Measurements from ENCODE around the gene CACNB4. TPM values are rescaled to one million over a fixed set of nuclear protein-coding genes. Genes with fewer than 3 reads are reported as not detected.

CACNB4 gene
- polyA plus RNA-seq, 1 donor from 2014 or later = 29.0 TPM

GRCh38 chr2:151824886-151825285 lies 274.0 kb downstream of the CACNB4 start:
- Histone ChIP-seq H3K36me3 (ENCODE audit: insufficient read depth, low read length) (no peaks in the 10 kb centered on the region), H3F3A (ENCODE audit: insufficient read depth, low read length, poor library complexity, severe bottlenecking) (no peaks in the 10 kb centered on the region), H3K9me2 (ENCODE audit: insufficient read depth, low read length) (no peaks in the 10 kb centered on the region), H2AFZ (ENCODE audit: low read depth, low read length) (no peak overlapping the region), H3K4me2 (ENCODE audit: low read length) (no peak overlapping the region), H3K27ac (ENCODE audit: low read length) (no peak overlapping the region), H4K20me1 (ENCODE audit: insufficient read depth) (no peaks in the 10 kb centered on the region), H3K9ac (ENCODE audit: low read length) (no peak overlapping the region), H3K4me3 (ENCODE audit: low read length) (no peak overlapping the region), H3K27me3 (ENCODE audit: insufficient read depth, low read depth, low read length) (no peaks in the 10 kb centered on the region), H3K9me3 (ENCODE audit: low read length) (no peaks in the 10 kb centered on the region), H3K79me2 (replicated peaks; ENCODE audit: insufficient read depth, low read length) (peaks cover 69% of the 10 kb centered on the region)
- no peak for TF ChIP-seq MXI1 (conservative IDR thresholded peaks at IDR 0.05; ENCODE audit: poor library complexity, severe bottlenecking)
- no peak for TF ChIP-seq CTCF (IDR thresholded peaks at IDR 0.05; ENCODE audit: poor library complexity, severe bottlenecking)
- no peak for TF ChIP-seq REST (IDR thresholded peaks at IDR 0.05; ENCODE audit: borderline replicate concordance)
- no peak for TF ChIP-seq RAD21 (conservative IDR thresholded peaks at IDR 0.05)
- no peak for TF ChIP-seq EP300 (conservative IDR thresholded peaks at IDR 0.05; ENCODE audit: poor library complexity, severe bottlenecking)
- TF ChIP-seq TAF1 (IDR thresholded peaks at IDR 0.05; ENCODE audit: low read depth) = no peak
- TF ChIP-seq POLR2AphosphoS5 (IDR thresholded peaks at IDR 0.05) = no peak
- no peak for TF ChIP-seq SMC3 (conservative IDR thresholded peaks at IDR 0.05; ENCODE audit: poor library complexity)
- no peak for TF ChIP-seq EZH2 (IDR thresholded peaks at IDR 0.05; ENCODE audit: borderline replicate concordance, insufficient read depth, low read length, poor library complexity, severe bottlenecking)

DNA sequence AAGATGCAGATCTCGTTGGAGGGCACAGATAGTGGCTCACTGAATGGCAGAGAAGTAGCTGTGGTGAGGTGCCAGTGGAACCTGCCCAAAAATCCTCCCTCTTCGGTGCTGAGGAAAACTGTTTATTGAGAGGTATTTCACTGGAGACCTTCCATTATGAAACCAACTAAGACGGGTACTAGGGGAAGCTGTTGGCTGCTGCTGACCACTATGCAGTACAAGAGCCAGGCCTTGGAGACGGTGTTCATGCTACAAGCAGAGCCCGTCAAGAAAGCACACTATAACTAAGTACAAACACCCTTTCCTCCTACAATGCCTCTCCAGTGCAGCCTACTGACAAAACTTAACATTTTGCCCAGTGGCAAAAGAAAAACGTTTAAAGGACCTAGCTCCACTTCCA lies 275.2 kb downstream of the CACNB4 start:
- H3K27ac ChIP-seq (ENCODE audit: low read length) = no peak overlapping the region
- H3K27me3 ChIP-seq (ENCODE audit: insufficient read depth, low read depth, low read length) = no peaks in the 10 kb centered on the region
- no peak overlapping the region for H3K9ac ChIP-seq (ENCODE audit: low read length)
- H3K36me3 ChIP-seq (ENCODE audit: insufficient read depth, low read length) = no peaks in the 10 kb centered on the region
- H3K4me3 ChIP-seq (ENCODE audit: low read length) = no peak overlapping the region
- no peak overlapping the region for H2AFZ ChIP-seq (ENCODE audit: low read depth, low read length)
- TF ChIP-seq EZH2 (IDR thresholded peaks at IDR 0.05; ENCODE audit: borderline replicate concordance, insufficient read depth, low read length, poor library complexity, severe bottlenecking) = no peak
- TF ChIP-seq TAF1 (IDR thresholded peaks at IDR 0.05; ENCODE audit: low read depth) = no peak
- no peak for TF ChIP-seq CTCF (IDR thresholded peaks at IDR 0.05; ENCODE audit: poor library complexity, severe bottlenecking)
- TF ChIP-seq REST (IDR thresholded peaks at IDR 0.05; ENCODE audit: borderline replicate concordance) = no peak
- no peak for TF ChIP-seq SMC3 (conservative IDR thresholded peaks at IDR 0.05; ENCODE audit: poor library complexity)
- no peak for TF ChIP-seq EP300 (conservative IDR thresholded peaks at IDR 0.05; ENCODE audit: poor library complexity, severe bottlenecking)
- no peak for TF ChIP-seq POLR2AphosphoS5 (IDR thresholded peaks at IDR 0.05)
- TF ChIP-seq RAD21 (conservative IDR thresholded peaks at IDR 0.05) = no peak
- TF ChIP-seq MXI1 (conservative IDR thresholded peaks at IDR 0.05; ENCODE audit: poor library complexity, severe bottlenecking) = no peak
- no peak overlapping the region for H3K4me2 ChIP-seq (ENCODE audit: low read length)
- H3K9me2 ChIP-seq (ENCODE audit: insufficient read depth, low read length) = no peaks in the 10 kb centered on the region
- no peaks in the 10 kb centered on the region for H3F3A ChIP-seq (ENCODE audit: insufficient read depth, low read length, poor library complexity, severe bottlenecking)
- peaks cover 79% of the 10 kb centered on the region for H3K79me2 ChIP-seq (replicated peaks; ENCODE audit: insufficient read depth, low read length)
- no peaks in the 10 kb centered on the region for H4K20me1 ChIP-seq (ENCODE audit: insufficient read depth)
- H3K9me3 ChIP-seq (ENCODE audit: low read length) = no peaks in the 10 kb centered on the region
